Activated T-cell treated with anti-CD3 and anti-CD28 coated beads, Interleukin-2, amount 50 U/mL, for 72 hours (primary cell): ENCODE data around the gene GPC3. TPM values are rescaled to one million over a fixed set of nuclear protein-coding genes. Genes with fewer than 3 reads are reported as not detected.

ENCODE experiments used
- ATAC-seq, 2 donors: fragments of 150-1000 bp; cut with Tn5 transposase; replicated peaks in 1 of 2; 2 replicates each; pipeline ENCODE4 v1.10.0; 2021; ENCODE audit warnings: moderate library complexity in 2 of 2, mild to moderate bottlenecking in 1 of 2
- DNase-seq, 2 donors: peaks; one replicate each; pipeline ENCODE4 v3.0.0; 2021 to 2022; ENCODE audit warnings: mixed read lengths in 1 of 2
- H3K27ac Mint-ChIP-seq: one replicate; pipeline ENCODE4 v1.8.0; 2022; ENCODE audit warnings: mild to moderate bottlenecking, moderate library complexity, mixed read lengths
- H3K27me3 Mint-ChIP-seq: one replicate; pipeline ENCODE4 v1.8.0; 2022; ENCODE audit warnings: low read depth, mixed read lengths
- H3K36me3 Mint-ChIP-seq, 2 donors: one replicate each; pipeline ENCODE4 v1.8.0; 2022; ENCODE audit warnings: mixed read lengths in 2 of 2, mild to moderate bottlenecking in 1 of 2; ENCODE audit not compliant: insufficient read depth in 2 of 2
- H3K4me1 Mint-ChIP-seq: one replicate; pipeline ENCODE4 v1.8.0; 2022; ENCODE audit warnings: low read depth, mixed read lengths
- H3K4me3 Mint-ChIP-seq, 2 donors: one replicate each; pipeline ENCODE4 v1.8.0; 2022; ENCODE audit warnings: mild to moderate bottlenecking in 2 of 2, mixed read lengths in 2 of 2, moderate library complexity in 2 of 2
- H3K9me3 Mint-ChIP-seq, 2 donors: one replicate each; pipeline ENCODE4 v1.8.0; 2022; ENCODE audit warnings: mixed read lengths in 2 of 2
- total RNA-seq, 2 donors: library from RNA; stranded (reverse); gene quantifications; one replicate each; pipeline ENCODE4 v1.2.3, GENCODE V29; 2022

The GPC3 gene
- total RNA-seq, 2 donors from 2014 or later: 0.39 to 0.41 TPM

- peaks cover 20% of the 10 kb centered on the region for H3K4me1 Mint-ChIP-seq
- ATAC-seq (no peak), DNase-seq (no peak)
- no peak overlapping the region for H3K4me3 Mint-ChIP-seq
- peaks cover 0 to 2% of the 10 kb centered on the region in 2 donors for H3K9me3 Mint-ChIP-seq
- no peak overlapping the region for H3K27ac Mint-ChIP-seq
- H3K27me3 Mint-ChIP-seq: peaks cover 26% of the 10 kb centered on the region
- H3K36me3 Mint-ChIP-seq: peaks cover 0 to 2% of the 10 kb centered on the region in 2 donors
These were observed 59.3 kb downstream of the GPC3 start for GRCh38 chrX:133926099-133926498.

- DNase-seq (no peak), ATAC-seq (no peak)
- Mint-ChIP-seq H3K36me3 (peaks cover 0 to 2% of the 10 kb centered on the region in 2 donors), H3K4me3 (no peak overlapping the region), H3K27me3 (peaks cover 12% of the 10 kb centered on the region), H3K4me1 (peaks cover 20% of the 10 kb centered on the region), H3K9me3 (peaks cover 0 to 2% of the 10 kb centered on the region in 2 donors), H3K27ac (no peak overlapping the region)
These were observed 60.8 kb downstream of the GPC3 start for GRCh38 chrX:133924548-133924947.

GRCh38 chrX:133923548-133923947, 61.8 kb downstream of the GPC3 start:
- H3K4me1 Mint-ChIP-seq: peaks cover 20% of the 10 kb centered on the region
- H3K9me3 Mint-ChIP-seq: peaks cover 0 to 2% of the 10 kb centered on the region in 2 donors
- no peak overlapping the region for H3K27ac Mint-ChIP-seq
- ATAC-seq (no peak), DNase-seq (no peak)
- H3K4me3 Mint-ChIP-seq: no peak overlapping the region
- peaks cover 0 to 2% of the 10 kb centered on the region in 2 donors for H3K36me3 Mint-ChIP-seq
- H3K27me3 Mint-ChIP-seq: peaks cover 12% of the 10 kb centered on the region

- peaks cover 0 to 2% of the 10 kb centered on the region in 2 donors for H3K36me3 Mint-ChIP-seq
- H3K27me3 Mint-ChIP-seq: peaks cover 14% of the 10 kb centered on the region
- peak; percentile 58 to 62 for ATAC-seq
- peak overlapping the region; percentile 55 to 70 for H3K4me3 Mint-ChIP-seq
- peaks cover 20% of the 10 kb centered on the region for H3K4me1 Mint-ChIP-seq
- peak overlapping the region; percentile 83 for H3K27ac Mint-ChIP-seq
- peak; percentile 3 to 12 for DNase-seq
- H3K9me3 Mint-ChIP-seq: peaks cover 0 to 2% of the 10 kb centered on the region in 2 donors
These were observed 62.3 kb downstream of the GPC3 start for GRCh38 chrX:133923113-133923512.

- Mint-ChIP-seq H3K4me3 (peak overlapping the region; percentile 55 to 70), H3K9me3 (peaks cover 0 to 2% of the 10 kb centered on the region in 2 donors), H3K4me1 (peaks cover 20% of the 10 kb centered on the region), H3K36me3 (peaks cover 0 to 2% of the 10 kb centered on the region in 2 donors), H3K27ac (no peak overlapping the region), H3K27me3 (peaks cover 14% of the 10 kb centered on the region)
- DNase-seq: no peak
- no peak for ATAC-seq
These were observed 63.0 kb downstream of the GPC3 start for GRCh38 chrX:133922390-133922771.

GRCh38 chrX:133921764-133922389, 63.5 kb downstream of the GPC3 start:
- Mint-ChIP-seq H3K9me3 (peaks cover 0 to 2% of the 10 kb centered on the region in 2 donors), H3K4me1 (peaks cover 20% of the 10 kb centered on the region), H3K36me3 (peaks cover 0 to 2% of the 10 kb centered on the region in 2 donors), H3K4me3 (no peak overlapping the region), H3K27ac (no peak overlapping the region), H3K27me3 (peaks cover 14% of the 10 kb centered on the region)
- ATAC-seq (peak; percentile 55 to 68), DNase-seq (peak; percentile 42 to 58)

- H3K9me3 Mint-ChIP-seq: peaks cover 0 to 2% of the 10 kb centered on the region in 2 donors
- peaks cover 20% of the 10 kb centered on the region for H3K4me1 Mint-ChIP-seq
- no peak overlapping the region for H3K27ac Mint-ChIP-seq
- peaks cover 0 to 2% of the 10 kb centered on the region in 2 donors for H3K36me3 Mint-ChIP-seq
- ATAC-seq (no peak), DNase-seq (no peak)
- no peak overlapping the region for H3K4me3 Mint-ChIP-seq
- peaks cover 14% of the 10 kb centered on the region for H3K27me3 Mint-ChIP-seq
These were observed 64.3 kb downstream of the GPC3 start for GRCh38 chrX:133921086-133921485.

- ATAC-seq (peak in 1 of 2 donors; percentile 47), DNase-seq (no peak)
- peaks cover 19% of the 10 kb centered on the region for H3K4me1 Mint-ChIP-seq
- H3K27ac Mint-ChIP-seq: no peak overlapping the region
- H3K9me3 Mint-ChIP-seq: peaks cover 0 to 2% of the 10 kb centered on the region in 2 donors
- peaks cover 0 to 2% of the 10 kb centered on the region in 2 donors for H3K36me3 Mint-ChIP-seq
- no peak overlapping the region for H3K4me3 Mint-ChIP-seq
- H3K27me3 Mint-ChIP-seq: peaks cover 14% of the 10 kb centered on the region
These were observed 67.0 kb downstream of the GPC3 start for GRCh38 chrX:133918361-133918771.

- H3K4me3 Mint-ChIP-seq: no peak overlapping the region
- peaks cover 7% of the 10 kb centered on the region for H3K4me1 Mint-ChIP-seq
- H3K9me3 Mint-ChIP-seq: peaks cover 0 to 2% of the 10 kb centered on the region in 2 donors
- no peak overlapping the region for H3K27ac Mint-ChIP-seq
- peak; percentile 58 to 67 for ATAC-seq
- H3K27me3 Mint-ChIP-seq: peaks cover 26% of the 10 kb centered on the region
- H3K36me3 Mint-ChIP-seq: peaks cover 0 to 2% of the 10 kb centered on the region in 2 donors
- DNase-seq: no peak
These were observed 68.2 kb downstream of the GPC3 start for GRCh38 chrX:133916984-133917722.

GRCh38 chrX:133913658-133914388, 71.6 kb downstream of the GPC3 start:
- DNase-seq: no peak
- Mint-ChIP-seq H3K36me3 (no peaks in the 10 kb centered on the region), H3K9me3 (no peaks in the 10 kb centered on the region), H3K27me3 (peaks cover 29% of the 10 kb centered on the region), H3K4me1 (no peaks in the 10 kb centered on the region), H3K27ac (no peak overlapping the region), H3K4me3 (no peak overlapping the region)
- no peak for ATAC-seq

- no peak for DNase-seq
- Mint-ChIP-seq H3K36me3 (no peaks in the 10 kb centered on the region), H3K27me3 (peaks cover 24% of the 10 kb centered on the region), H3K9me3 (no peaks in the 10 kb centered on the region), H3K4me3 (no peak overlapping the region), H3K4me1 (no peaks in the 10 kb centered on the region), H3K27ac (no peak overlapping the region)
- ATAC-seq: no peak
These were observed 72.4 kb downstream of the GPC3 start for GRCh38 chrX:133913009-133913408.

- DNase-seq (no peak), ATAC-seq (no peak)
- no peak overlapping the region for H3K4me3 Mint-ChIP-seq
- H3K27ac Mint-ChIP-seq: no peak overlapping the region
- no peaks in the 10 kb centered on the region for H3K4me1 Mint-ChIP-seq
- no peaks in the 10 kb centered on the region for H3K9me3 Mint-ChIP-seq
- peaks cover 24% of the 10 kb centered on the region for H3K27me3 Mint-ChIP-seq
- no peaks in the 10 kb centered on the region for H3K36me3 Mint-ChIP-seq
These were observed 73.4 kb downstream of the GPC3 start for GRCh38 chrX:133911825-133912495.
